ENCODE data around the gene ARL5C. TPM values are rescaled to one million over a fixed set of nuclear protein-coding genes. Genes with fewer than 3 reads are reported as not detected.

Gene ARL5C
- total RNA-seq, 2 donors from 2014 or later = not detected

DNA sequence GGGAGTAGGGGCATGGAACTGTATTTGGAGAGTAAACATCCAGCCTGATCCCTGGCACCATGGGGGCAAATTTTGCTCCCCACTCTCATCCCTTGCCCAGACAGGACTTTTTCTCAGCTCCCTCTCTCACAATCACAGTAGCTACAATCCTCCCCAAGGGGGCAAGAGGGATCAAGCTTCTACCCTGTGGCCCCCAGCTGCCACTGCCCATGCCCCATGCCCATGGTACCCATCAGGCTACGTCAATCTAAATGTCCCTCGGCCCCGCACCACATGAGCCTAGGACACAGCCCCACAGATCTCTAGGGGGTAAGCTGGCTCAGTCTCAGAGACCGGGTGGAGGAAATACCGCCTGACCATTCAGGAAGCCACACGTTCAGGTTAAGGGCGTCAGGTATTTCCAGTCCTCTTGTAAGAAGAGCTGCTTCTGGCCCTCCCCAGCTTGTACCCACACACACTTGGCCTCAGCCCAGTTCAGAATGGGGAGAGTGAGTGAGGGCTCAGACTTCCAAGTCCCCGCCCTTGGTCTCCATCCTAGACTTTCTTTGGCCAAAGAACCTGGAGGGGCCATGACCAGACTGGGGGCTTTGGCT lies 29.7 kb upstream of the ARL5C start:
- intact Hi-C loops (cut with DNase I) = loop anchor here in 1 of 2 donors (10.0 kb wide), 1 partner anchor 421 kb away; no protein-coding TSS in a partner anchor

DNA sequence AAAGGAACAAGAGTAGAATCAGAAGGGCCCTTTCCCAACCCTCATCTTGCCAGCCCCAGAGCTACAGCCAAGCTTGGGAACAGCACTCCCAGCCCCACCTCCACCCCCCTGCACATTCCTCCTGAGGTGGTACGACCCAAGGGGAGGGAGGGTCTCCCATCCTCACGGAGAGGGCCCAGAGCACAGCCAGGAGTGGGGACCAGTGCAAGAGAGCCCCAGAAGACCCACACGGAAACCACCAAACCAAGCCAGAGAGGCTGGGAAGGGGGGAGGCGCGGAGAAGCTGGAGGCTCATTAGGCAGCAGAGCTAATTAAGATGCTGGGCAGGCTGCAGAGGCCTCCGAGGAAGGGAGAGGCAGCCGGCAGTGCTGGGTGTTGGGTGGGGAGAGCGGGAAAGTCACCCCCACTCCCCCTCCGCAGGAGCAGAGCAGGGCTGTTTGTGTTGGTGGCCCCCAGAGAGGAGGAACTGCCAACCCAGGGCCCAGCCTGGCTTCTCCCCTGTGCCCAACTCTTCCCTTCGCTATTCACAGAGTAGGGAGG lies 29.1 kb upstream of the ARL5C start:
- intact Hi-C loops (cut with DNase I) = loop anchor here in 1 of 2 donors (10.0 kb wide), 1 partner anchor 420 kb away; no protein-coding TSS in a partner anchor
- no peak for DNase-seq (ENCODE audit: low spot score)

More for the DNA sequence above, 29.7 kb upstream of the ARL5C start:
- no peak for DNase-seq (ENCODE audit: low spot score)

DNA sequence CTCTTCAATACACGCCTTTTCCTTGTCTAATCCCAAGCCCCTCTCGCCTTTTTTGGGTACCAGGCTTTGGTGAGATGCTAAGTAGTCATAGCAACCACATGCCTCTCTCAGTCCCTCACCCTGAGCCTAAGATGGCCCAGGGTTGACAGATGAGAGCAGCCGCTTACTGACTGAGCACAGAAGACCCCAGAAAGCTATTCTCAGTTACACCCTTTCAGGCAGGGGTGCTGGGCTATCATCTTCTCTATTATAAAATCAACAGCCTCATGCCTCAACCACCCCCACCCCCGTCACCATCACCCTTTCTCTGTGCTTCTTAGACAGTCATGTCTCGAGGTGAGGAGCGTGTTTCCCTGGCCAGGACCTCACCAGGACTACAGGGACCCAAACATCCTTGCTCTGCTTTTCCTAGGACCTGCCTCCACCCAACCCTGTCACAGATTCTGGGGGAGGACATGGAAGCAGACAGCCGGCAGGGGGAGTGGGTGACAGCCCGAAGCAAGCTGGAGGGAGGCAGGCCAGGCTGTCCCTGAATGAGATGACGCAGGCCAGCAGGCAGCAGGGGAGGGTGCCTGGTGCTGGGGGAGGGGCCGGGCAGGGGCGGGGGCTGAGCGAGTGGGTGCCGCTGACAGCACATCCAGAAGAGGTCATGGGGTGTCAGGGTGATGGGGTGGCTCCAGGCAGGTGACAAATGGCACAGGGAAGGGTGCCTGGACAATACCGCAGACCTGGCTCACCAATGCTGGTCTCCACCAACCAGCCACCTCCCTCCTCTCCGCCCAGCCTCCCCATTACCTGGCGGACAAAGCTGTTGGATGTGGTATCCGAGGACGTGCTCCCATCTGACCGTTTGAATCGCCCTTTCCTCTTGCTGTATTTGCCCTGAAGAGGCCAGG lies 28.4 kb upstream of the ARL5C start:
- intact Hi-C loops (cut with DNase I) = loop anchor here in 1 of 2 donors (10.0 kb wide), 1 partner anchor 420 kb away; no protein-coding TSS in a partner anchor
- peak; percentile 91 for DNase-seq (ENCODE audit: low spot score)

DNA sequence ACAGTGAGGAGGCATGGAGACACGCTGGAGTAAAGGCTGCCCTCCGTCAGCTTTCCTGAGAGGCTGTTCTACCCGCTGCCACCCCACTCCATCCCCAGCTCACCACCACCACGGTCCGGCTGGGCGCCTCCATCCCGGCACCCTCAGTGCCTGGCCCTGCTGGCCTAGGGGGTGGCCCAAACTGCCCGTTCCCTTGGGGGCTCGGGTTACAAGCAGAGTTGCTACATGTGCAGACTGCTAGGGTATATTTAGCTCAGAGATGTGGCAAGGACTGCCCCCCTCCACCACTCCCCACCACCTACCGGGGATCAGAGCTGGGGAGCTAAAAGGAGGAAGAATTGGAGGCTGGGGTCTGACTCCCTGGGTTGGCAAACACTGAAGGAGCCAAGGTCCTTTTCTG lies 27.4 kb upstream of the ARL5C start:
- intact Hi-C loops (cut with DNase I) = loop anchor here in 1 of 2 donors (10.0 kb wide), 1 partner anchor 419 kb away; no protein-coding TSS in a partner anchor
- DNase-seq (ENCODE audit: low spot score) = no peak

DNA sequence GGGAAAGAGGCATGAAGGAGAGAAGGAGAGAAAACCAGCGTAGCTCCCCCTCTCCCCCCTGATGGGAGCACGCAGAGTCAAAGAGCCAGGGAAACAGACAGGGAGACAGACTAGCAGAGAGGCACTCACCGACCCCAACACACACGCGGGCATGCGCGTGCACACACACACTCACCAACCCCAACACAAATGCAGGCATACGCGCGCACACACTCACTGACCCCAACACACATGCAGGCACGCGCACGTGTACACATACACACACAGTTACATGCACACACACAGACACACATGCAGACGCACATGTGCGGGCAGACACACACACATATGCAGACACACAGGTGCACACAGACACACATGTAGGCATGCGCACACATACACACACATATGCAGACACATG lies 26.9 kb upstream of the ARL5C start:
- DNase-seq (ENCODE audit: low spot score) = no peak
- intact Hi-C loops (cut with DNase I) = loop anchor here in 1 of 2 donors (10.0 kb wide), 1 partner anchor 418 kb away; no protein-coding TSS in a partner anchor

DNA sequence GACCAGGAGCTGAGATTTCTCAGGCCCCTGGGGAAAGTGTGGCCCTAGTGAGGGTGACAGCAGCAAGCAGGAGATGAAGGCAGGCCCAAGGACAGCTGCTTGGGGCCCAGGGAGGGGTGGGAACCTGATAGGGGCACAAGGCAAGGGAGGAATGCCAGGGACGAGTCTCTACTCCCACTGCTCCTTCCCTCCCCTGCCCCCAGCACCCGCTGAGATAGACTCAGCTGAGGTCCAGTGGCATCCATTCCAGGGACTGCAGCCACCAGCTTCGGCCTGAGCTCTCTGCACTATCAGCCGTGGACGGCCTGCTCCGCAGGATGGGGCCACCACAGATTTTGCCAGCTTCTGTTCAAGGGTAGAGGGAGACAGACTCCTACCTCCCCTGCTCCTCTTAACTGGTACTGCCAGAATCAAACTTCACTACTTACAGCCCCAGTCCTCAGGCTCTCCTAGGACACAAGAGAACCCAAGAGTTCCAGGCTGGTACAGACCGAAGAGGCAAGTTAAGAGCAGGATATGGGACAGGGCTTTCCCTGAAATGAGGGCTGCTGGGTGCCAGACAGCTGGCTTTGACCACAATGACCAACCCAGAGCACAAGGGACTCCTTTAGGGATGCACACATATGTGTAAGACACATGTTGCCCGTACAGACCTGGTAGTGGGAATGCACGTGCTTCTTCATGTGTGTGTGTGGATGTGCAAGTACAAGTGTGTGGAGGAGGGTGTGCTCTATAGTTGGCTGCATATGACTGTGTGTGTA lies 26.0 kb upstream of the ARL5C start:
- intact Hi-C loops (cut with DNase I) = loop anchor here in 1 of 2 donors (10.0 kb wide), 1 partner anchor 417 kb away; no protein-coding TSS in a partner anchor
- no peak for DNase-seq (ENCODE audit: low spot score)

DNA sequence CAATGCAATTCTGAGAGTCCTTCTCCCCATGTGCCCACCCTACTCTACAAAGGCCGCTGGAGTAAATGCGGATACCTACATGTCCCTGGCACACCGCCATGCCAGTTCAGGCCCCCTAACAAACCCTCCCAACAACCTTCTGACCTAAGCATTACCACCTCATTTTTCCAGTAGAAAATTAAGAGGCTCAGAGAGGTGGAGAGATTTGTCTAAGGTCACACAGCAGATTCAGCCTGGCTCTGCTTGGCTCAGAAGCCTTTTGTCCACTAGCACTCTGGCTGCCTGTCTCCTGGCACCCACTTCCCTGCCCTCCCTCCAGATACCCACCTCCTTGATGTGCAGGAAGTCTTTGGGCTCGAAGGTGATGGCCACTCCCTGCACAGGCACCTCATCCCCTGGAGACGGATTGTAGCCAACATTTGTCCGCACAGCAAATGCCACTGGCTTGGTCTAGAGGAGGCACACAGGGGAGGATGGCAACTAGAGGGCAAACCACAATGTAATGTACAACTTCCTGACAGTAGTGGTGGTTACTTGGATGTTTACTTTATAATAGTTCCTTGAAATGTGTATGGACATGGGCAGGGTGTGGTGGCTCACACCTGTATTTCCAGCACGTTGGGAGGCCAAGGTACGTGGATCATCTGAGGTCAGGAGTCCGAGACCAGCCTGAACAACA lies 21.3 kb upstream of the ARL5C start:
- intact Hi-C loops (cut with DNase I) = no loop called here
- no peak for DNase-seq (ENCODE audit: low spot score)

DNA sequence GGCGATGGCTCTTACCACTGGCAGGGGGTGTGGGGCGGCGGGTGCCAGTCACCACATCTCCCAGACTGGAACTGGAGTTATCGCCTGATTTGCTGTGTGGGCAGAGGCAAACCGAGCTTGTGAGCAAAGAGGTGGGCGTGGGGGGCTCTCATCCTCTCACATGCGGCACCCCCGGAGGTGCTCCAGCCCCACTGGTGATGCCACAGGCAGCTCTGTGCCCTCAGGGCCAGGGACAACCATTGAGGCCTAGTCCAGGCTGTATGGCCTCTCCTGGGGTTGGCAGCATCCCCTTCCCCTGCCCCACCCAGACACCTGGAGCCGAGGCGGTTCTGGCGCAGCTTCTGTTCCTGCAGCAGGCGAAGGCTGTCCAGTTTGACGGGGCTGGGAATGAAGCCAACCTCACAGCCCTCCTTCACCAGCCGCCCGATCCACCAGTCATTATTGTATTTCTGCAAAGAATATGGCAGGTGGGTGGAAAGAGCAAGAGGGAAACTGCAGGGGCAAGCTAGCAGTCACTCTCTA lies 20.6 kb upstream of the ARL5C start:
- intact Hi-C loops (cut with DNase I) = no loop called here

DNA sequence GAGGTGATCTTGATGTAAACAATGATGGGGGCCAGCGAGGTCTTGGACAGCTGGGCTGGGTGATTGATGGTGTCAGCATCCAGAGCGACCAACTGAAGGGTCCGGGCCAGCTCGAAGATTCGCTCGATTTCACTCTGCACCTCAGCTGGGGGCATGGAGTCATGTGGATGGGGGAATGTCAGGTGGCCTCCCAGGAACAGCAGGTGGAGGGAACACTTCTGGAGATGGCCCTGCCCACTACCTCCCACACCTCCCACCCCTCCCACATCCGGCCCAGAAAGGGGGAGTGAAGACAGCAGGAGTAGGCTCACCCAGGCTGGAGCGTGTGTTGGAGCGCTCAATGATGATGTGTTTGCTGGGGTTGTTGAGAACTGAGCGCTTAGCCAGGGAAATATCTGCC lies 17.8 kb upstream of the ARL5C start:
- intact Hi-C loops (cut with DNase I) = no loop called here
- DNase-seq (ENCODE audit: low spot score) = no peak

More for the DNA sequence above, 20.6 kb upstream of the ARL5C start:
- no peak for DNase-seq (ENCODE audit: low spot score)

DNA sequence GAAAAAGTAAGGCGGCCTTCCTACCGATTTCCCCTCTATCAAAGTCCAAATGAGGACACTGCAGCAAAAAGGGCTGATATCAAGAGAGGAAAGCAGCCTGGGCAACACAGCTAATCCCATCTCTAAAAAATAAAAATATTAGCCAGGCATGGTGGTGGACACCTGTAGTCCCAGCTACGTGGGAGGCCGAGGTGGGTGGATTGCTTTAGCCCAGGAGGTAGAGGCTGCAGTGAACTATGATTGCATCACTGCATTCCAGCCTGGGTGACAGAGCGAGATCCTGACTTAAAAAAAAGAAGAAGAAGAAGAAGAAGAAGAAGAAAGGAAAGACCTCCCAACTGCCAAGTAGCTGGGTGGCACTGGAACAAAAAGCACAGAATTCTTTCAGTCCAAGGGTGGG lies 17.1 kb upstream of the ARL5C start:
- no peak for DNase-seq (ENCODE audit: low spot score)
- intact Hi-C loops (cut with DNase I) = no loop called here

DNA sequence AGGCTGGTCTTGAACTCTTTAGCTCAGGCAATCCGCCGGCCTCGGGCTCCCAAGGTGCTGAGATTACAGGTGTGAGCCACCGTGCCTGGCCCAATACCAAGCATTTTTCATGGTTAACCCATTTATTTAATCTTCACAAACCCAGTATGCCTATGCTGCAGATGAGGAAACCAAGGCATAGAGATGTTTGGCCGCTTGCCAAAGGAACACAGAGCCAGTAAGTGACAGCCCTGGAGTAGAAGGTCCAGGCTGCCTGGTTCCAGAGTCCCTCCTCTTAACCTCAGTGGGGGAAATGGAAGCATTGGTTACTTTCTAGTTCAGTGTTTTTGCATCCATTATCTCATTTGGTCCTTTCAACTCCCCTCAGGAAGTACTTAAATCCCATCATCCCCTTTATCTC lies 15.3 kb upstream of the ARL5C start:
- intact Hi-C loops (cut with DNase I) = no loop called here

DNA sequence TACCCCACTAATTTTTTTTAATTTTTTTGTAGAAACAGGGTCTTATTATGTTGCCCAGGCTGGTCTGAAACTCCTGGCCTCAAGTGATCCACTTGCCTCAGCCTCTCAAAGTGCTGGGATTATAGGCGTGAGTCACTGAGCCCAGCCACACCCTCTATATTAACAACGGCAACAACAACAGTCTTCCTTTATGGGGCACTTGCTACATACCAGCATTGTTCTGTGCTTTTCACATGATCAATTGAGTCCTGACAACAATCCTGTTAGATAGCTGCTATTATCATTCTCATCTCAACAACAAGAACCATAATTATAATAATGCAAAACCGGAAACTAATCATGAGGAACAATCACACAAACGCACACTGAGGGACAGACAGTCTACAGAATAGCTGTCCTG lies 12.6 kb upstream of the ARL5C start:
- intact Hi-C loops (cut with DNase I) = no loop called here
- DNase-seq (ENCODE audit: low spot score) = no peak

More for the DNA sequence above, 15.3 kb upstream of the ARL5C start:
- DNase-seq (ENCODE audit: low spot score) = no peak

DNA sequence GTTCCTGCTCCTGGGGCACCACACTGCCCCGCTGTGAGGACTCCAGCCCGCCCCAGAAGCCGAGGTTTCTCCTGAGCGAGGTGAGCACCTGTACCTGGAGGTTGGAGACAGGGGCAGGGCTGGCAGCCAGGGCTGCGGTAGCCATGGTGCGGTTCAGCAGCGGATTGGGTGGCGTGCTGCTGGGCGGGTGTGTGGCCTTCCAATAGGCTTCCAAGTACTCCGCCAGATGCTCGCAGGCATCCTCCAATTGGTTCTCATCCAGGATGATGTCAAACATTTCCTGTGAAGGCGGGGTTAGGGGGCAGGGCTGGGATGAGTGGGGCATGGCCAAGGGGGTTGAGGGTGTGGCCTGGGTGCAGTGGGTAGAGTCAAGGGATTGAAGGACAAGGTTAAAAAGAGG lies 11.3 kb upstream of the ARL5C start:
- intact Hi-C loops (cut with DNase I) = no loop called here
- DNase-seq (ENCODE audit: low spot score) = no peak

DNA sequence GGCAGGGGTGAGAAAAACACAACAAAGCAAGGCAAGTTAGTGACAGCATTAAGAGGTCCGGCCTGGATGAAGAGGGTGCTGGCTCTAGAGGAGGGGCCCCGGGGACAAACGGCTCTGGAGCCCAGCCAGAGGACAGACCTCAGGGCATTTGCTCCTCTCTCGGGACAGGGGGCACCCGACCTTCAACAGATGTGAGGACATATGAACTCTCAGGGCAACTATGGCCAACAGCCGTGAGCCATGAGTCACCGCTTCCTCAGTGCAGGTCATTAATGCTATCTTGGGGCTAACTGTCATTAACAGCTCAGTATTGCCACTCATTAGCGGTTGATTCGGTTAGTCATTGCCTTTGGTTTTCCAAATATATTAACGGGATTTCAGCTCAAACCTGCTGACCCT lies 9.7 kb upstream of the ARL5C start:
- intact Hi-C loops (cut with DNase I) = no loop called here
- DNase-seq (ENCODE audit: low spot score) = no peak

DNA sequence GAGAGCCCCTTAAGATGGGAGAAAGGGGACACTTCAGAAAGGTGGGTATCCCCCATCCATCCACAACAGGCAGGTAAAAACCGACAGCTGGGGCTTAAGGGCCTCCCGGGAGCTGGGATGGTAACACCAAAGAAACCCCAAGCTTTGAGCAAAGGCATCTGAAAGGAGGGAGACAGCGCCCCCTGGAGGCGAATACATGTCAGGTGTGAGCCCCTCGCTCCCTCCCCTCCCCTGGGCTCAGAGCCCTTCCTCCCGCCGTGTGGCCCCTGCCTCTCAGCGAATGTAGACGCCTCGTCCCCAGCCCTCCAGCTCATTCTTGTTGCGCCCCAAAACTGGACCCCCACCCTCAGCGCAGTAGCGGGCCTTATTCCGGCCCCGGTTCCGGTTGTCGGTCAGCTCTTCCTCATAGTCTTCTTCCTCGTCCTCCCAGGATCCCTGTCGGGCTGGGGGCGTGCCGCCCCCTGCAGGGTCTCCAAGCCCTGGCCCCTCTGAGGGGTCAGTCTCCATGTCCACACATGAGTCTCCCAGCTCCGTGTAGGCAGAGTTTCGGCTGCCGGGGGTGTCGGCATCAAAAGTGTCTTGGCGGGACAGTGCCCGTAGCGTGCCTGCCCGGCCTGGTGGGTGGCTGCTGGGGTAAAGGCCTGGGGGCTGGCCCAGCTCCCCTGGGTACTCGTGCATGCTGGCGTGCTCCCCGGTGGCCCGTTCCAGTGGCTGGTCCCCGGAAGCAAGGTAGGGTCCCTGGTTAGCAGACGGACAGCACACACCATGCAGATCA lies 9.1 kb upstream of the ARL5C start:
- intact Hi-C loops (cut with DNase I) = no loop called here
- peak; percentile 92 for DNase-seq (ENCODE audit: low spot score)

DNA sequence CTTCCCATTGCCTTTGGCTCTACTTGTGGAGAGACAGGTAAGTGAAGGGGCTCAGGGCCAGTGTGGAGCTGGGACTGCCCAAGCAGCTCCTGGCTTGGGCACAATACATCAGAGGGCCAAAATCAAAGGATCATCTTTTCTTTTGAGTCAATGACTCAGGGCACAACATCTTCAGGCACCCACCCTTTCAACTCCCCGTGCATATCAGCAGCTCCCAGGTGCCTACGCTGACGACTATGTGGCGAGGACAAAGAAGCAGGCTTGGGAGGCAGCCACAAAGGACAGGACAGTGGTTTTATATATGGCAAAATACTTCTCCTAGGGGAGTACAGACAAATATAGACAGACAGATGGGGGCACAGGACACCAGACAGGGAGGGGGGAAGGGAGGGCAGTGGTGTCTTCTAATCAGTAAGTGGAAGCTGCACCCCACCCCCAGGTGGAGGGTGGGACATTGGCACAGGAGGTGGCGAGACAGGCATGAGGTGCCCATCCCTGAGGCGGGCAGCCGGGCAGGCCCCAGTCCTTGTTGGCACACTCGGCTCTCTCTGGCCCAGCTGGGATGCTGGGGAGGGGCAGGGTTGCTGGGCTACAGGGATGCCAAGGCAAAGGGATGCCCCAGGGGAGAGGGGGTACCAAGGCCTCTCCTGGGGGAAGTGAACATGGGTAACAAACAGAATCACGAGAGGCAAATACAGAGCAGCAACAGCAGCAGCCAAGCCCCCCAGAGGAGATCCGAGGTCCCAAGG lies 7.7 kb upstream of the ARL5C start:
- DNase-seq (ENCODE audit: low spot score) = no peak
- intact Hi-C loops (cut with DNase I) = no loop called here

DNA sequence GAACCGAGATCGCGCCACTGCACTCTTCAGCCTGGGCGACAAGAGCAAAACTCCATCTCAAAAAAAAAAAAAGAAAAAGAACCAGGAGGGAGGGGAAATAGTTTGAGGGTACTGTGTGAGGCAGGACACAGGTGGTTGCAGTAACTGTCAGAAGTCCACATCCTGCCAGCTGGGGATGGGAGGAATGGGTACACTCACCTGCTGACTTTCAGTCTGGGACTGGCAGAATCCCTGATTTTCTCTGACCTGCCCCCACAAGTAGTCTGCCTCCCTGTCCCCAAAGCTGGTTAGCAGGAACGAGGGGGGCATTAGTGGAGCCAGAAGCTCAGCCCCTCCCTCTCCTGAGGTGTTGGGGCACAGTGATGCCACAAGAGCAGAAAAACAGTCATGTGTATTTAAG lies 7.1 kb upstream of the ARL5C start:
- DNase-seq (ENCODE audit: low spot score) = no peak
- intact Hi-C loops (cut with DNase I) = no loop called here

Measured in posterior vena cava (tissue), 2 donors.